Stomach (tissue), 9 donors: ENCODE measurements around the gene CSNK2B. TPM values are rescaled to one million over a fixed set of nuclear protein-coding genes. Genes with fewer than 3 reads are reported as not detected.

Source experiments
- DNase-seq, 2 donors: peaks; one replicate each; pipeline versions ENCODE4 v3.0.0 to v3.0.0-alpha.2; 2013 to 2019
- H3K27ac ChIP-seq, 5 donors: fragments of 200-600 bp in 4 of 5; sonication (generic) in 4 of 5; one replicate each; pipeline ENCODE4 v1.5.1; 2013 to 2019; ENCODE audit warnings: mild to moderate bottlenecking in 1 of 5, moderate library complexity in 1 of 5
- H3K27me3 ChIP-seq, 3 donors: fragments of 200-600 bp; sonication (generic); one replicate each; pipeline ENCODE4 v1.5.1; 2017 to 2019; ENCODE audit warnings: mixed run types in 1 of 3
- H3K36me3 ChIP-seq, 4 donors: fragments of 200-600 bp; sonication (generic); 1 replicate in 3 of 4; 2 replicates in 1 of 4; pipeline ENCODE4 v1.5.1; 2016 to 2019
- H3K4me1 ChIP-seq, 4 donors: fragments of 200-600 bp; sonication (generic); one replicate each; pipeline ENCODE4 v1.5.1; 2016 to 2019
- H3K4me3 ChIP-seq, 4 donors: fragments of 200-600 bp; sonication (generic) in 3 of 4; one replicate each; pipeline ENCODE4 v1.5.1; 2016 to 2019; ENCODE audit warnings: mild to moderate bottlenecking in 1 of 4
- H3K9me3 ChIP-seq, 4 donors: fragments of 200-600 bp; sonication (generic); one replicate each; pipeline ENCODE4 v1.5.1; 2016 to 2019
- CTCF ChIP-seq, 7 experiments: fragments of 450-650 bp in 4 of 7; fragments of 200-600 bp in 3 of 7; sonication (generic) in 3 of 7; IDR thresholded peaks; one replicate each; pipeline ENCODE4 v1.5.1; 2016 to 2019; ENCODE audit warnings: antibody characterized with exemption in 7 of 7, control low read depth in 2 of 7, mild to moderate bottlenecking in 1 of 7
- EP300 ChIP-seq: sonication (generic); formaldehyde crosslinking; IDR thresholded peaks from one replicate; pipeline ENCODE4 v1.6.1; 2017; ENCODE audit warnings: antibody characterized with exemption
- POLR2A ChIP-seq, 4 donors: fragments of 450-650 bp; IDR thresholded peaks; one replicate each; pipeline ENCODE4 v1.6.1; 2016; ENCODE audit warnings: antibody characterized with exemption in 4 of 4, control low read depth in 2 of 4, mild to moderate bottlenecking in 1 of 4, moderate library complexity in 1 of 4
- POLR2AphosphoS5 ChIP-seq, 3 donors: sonication (generic); formaldehyde crosslinking; IDR thresholded peaks; one replicate each; pipeline ENCODE4 v1.6.1; 2016; ENCODE audit warnings: antibody characterized with exemption in 3 of 3
- WGBS, 5 donors: extraction: QIAGEN DNeasy Blood & Tissue Kit in 3 of 5; methylation state at CpG; one replicate each; pipeline versions ENCODE4 v1.1.5 to v1.1.7; 2013 to 2018; 5-methylcytosine and 5-hydroxymethylcytosine counted together
- intact Hi-C: fragments of 100-400 bp; cut with DNase I; formaldehyde crosslinking; loops from one replicate; pipeline ENCODE4 v1.15.1; 2023; ENCODE audit warnings: low total_unique reads
- polyA plus RNA-seq, 3 donors: library from polyadenylated mRNA; stranded (reverse); fragments of 200-250 nt; gene quantifications; one replicate each; pipeline ENCODE4 v1.2.3, GENCODE V29; 2013
- total RNA-seq, 5 donors: library from RNA; depleted of rRNA; stranded (reverse); fragments of >200 nt; gene quantifications; one replicate each; pipeline versions ENCODE4 v1.1.0 to v1.2.3, GENCODE V29; 2014 to 2016
- donor health status: healthy with polysubstance abuse.
- donor health status: Bipolar disorder and iron deficiency.
- donor health status: healthy.

CSNK2B gene
- total and polyA plus RNA-seq, 8 donors: 11.3 to 375 (median 166) TPM

GRCh38 chr6:31639043-31639442, 26.8 kb upstream of the CSNK2B start:
- intact Hi-C loops: no loop called here
- no peaks in the 10 kb centered on the region for H3K4me1 ChIP-seq
- H3K9me3 ChIP-seq: no peaks in the 10 kb centered on the region
- no peak for TF ChIP-seq EP300
- TF ChIP-seq POLR2AphosphoS5 (IDR thresholded peaks at IDR 0.05): no peak
- TF ChIP-seq CTCF (IDR thresholded peaks at IDR 0.05): no peak
- TF ChIP-seq POLR2A (IDR thresholded peaks at IDR 0.05): no peak
- no peak overlapping the region for H3K27ac ChIP-seq
- no peaks in the 10 kb centered on the region for H3K27me3 ChIP-seq
- peaks cover 92 to 100% (median 100%) of the 10 kb centered on the region in 4 donors for H3K36me3 ChIP-seq
- WGBS, 5 donors: 72 to 81% (median 78%) methylated on average over 9 of the region's 9 CpGs
- DNase-seq: no peak
- no peak overlapping the region for H3K4me3 ChIP-seq

- H3K9me3 ChIP-seq: no peaks in the 10 kb centered on the region
- H3K27ac ChIP-seq: no peak overlapping the region
- intact Hi-C loops: no loop called here
- no peak overlapping the region for H3K4me3 ChIP-seq
- H3K27me3 ChIP-seq: no peaks in the 10 kb centered on the region
- no peaks in the 10 kb centered on the region for H3K4me1 ChIP-seq
- 59 to 85% (median 70%) methylated on average over 6 to 10 of the region's 10 CpGs for WGBS, 5 donors
- DNase-seq: no peak
- peaks cover 92 to 100% (median 100%) of the 10 kb centered on the region in 4 donors for H3K36me3 ChIP-seq
- no peak for TF ChIP-seq POLR2A (IDR thresholded peaks at IDR 0.05)
- TF ChIP-seq EP300: no peak
- TF ChIP-seq POLR2AphosphoS5 (IDR thresholded peaks at IDR 0.05): no peak
- TF ChIP-seq CTCF (IDR thresholded peaks at IDR 0.05): no peak
These were observed 26.4 kb upstream of the CSNK2B start for GRCh38 chr6:31639449-31639861.

- WGBS, 5 donors: 93 to 99% (median 95%) methylated on average over 6 of the region's 6 CpGs
- DNase-seq: no peak
- intact Hi-C loops: no loop called here
- H3K9me3 ChIP-seq: no peaks in the 10 kb centered on the region
- H3K27me3 ChIP-seq: no peaks in the 10 kb centered on the region
- peaks cover 91 to 100% (median 100%) of the 10 kb centered on the region in 4 donors for H3K36me3 ChIP-seq
- H3K27ac ChIP-seq: no peak overlapping the region
- no peaks in the 10 kb centered on the region for H3K4me1 ChIP-seq
- H3K4me3 ChIP-seq: no peak overlapping the region
- no peak for TF ChIP-seq POLR2AphosphoS5 (IDR thresholded peaks at IDR 0.05)
These were observed 25.3 kb upstream of the CSNK2B start for GRCh38 chr6:31640612-31641011.

GRCh38 chr6:31641370-31641769, 24.5 kb upstream of the CSNK2B start:
- Histone ChIP-seq H3K4me3 (no peak overlapping the region), H3K27me3 (no peaks in the 10 kb centered on the region), H3K36me3 (peaks cover 91 to 100% (median 100%) of the 10 kb centered on the region in 4 donors), H3K4me1 (no peaks in the 10 kb centered on the region), H3K9me3 (no peaks in the 10 kb centered on the region), H3K27ac (no peak overlapping the region)
- WGBS, 5 donors: 82 to 93% (median 89%) methylated on average over 4 of the region's 4 CpGs
- no peak for DNase-seq
- intact Hi-C loops: no loop called here
- no peak for TF ChIP-seq CTCF (IDR thresholded peaks at IDR 0.05)
- TF ChIP-seq POLR2AphosphoS5 (IDR thresholded peaks at IDR 0.05): no peak
- no peak for TF ChIP-seq POLR2A (IDR thresholded peaks at IDR 0.05)
- no peak for TF ChIP-seq EP300

- Histone ChIP-seq H3K36me3 (peaks cover 93 to 100% (median 100%) of the 10 kb centered on the region in 4 donors), H3K27ac (no peak overlapping the region), H3K4me1 (no peaks in the 10 kb centered on the region), H3K9me3 (no peaks in the 10 kb centered on the region), H3K27me3 (no peaks in the 10 kb centered on the region), H3K4me3 (no peak overlapping the region)
- intact Hi-C loops: no loop called here
- DNase-seq: no peak
- TF ChIP-seq CTCF (IDR thresholded peaks at IDR 0.05): no peak
- no peak for TF ChIP-seq POLR2A (IDR thresholded peaks at IDR 0.05)
- TF ChIP-seq EP300: no peak
- TF ChIP-seq POLR2AphosphoS5 (IDR thresholded peaks at IDR 0.05): no peak
- WGBS, 5 donors: 77 to 96% (median 88%) methylated on average over 6 of the region's 6 CpGs
These were observed 22.9 kb upstream of the CSNK2B start for GRCh38 chr6:31642798-31643570.
